Body of pancreas (tissue), 4 donors: ENCODE results near the gene TBC1D14.

Experiments used
- CTCF ChIP-seq, 7 experiments: fragments of 450-650 bp in 4 of 7; fragments of 200-600 bp in 3 of 7; sonication (generic) in 3 of 7; IDR thresholded peaks; one replicate each; pipeline ENCODE4 v1.5.1; 2016 to 2019; ENCODE audit warnings: antibody characterized with exemption in 7 of 7
- POLR2A ChIP-seq, 3 donors: fragments of 450-650 bp; IDR thresholded peaks; one replicate each; pipeline ENCODE4 v1.6.1; 2016; ENCODE audit warnings: antibody characterized with exemption in 3 of 3, mild to moderate bottlenecking in 2 of 3

GRCh38 chr4:7031558-7032449, 122.2 kb downstream of the TBC1D14 start:
- TF ChIP-seq POLR2A (IDR thresholded peaks at IDR 0.05) (no peak), CTCF (IDR thresholded peaks at IDR 0.05) (no peak)
